Fibroblast of skin of left quadriceps (primary cell): Measurements from ENCODE around the gene ZNF609.
A peak's percentile ranks its signal among the peaks of the same experiment; 100 is the strongest.

Experiments used
- DNase-seq, 2 experiments: peaks; one replicate each; pipeline ENCODE4 v3.0.0-alpha.2; 2013; ENCODE audit warnings: low read depth in 2 of 2

Gene ZNF609

GRCh38 chr15:64460206-64460723, at the start of gene ZNF609:
Gene ZNF609 (plus strand): TSS chr15:64460578. CDS start chr15:64499420, 38,842 bp downstream.
- peak; percentile 91 to 92 for DNase-seq

- DNase-seq: no peak
These were observed 48.2 kb upstream of the ZNF609 start for GRCh38 chr15:64412216-64412615.

- no peak for DNase-seq
These were observed 37.7 kb upstream of the ZNF609 start for GRCh38 chr15:64422697-64423096.

GRCh38 chr15:64423970-64424369, 36.4 kb upstream of the ZNF609 start:
- DNase-seq: no peak

- no peak for DNase-seq
These were observed 35.2 kb upstream of the ZNF609 start for GRCh38 chr15:64425221-64425620.

GRCh38 chr15:64426845-64427465, 33.4 kb upstream of the ZNF609 start:
- peak; percentile 33 to 38 for DNase-seq

- DNase-seq: no peak
These were observed 30.9 kb upstream of the ZNF609 start for GRCh38 chr15:64429448-64429847.

GRCh38 chr15:64430000-64430735, 30.2 kb upstream of the ZNF609 start:
- peak; percentile 90 to 92 for DNase-seq

- no peak for DNase-seq
These were observed 22.4 kb upstream of the ZNF609 start for GRCh38 chr15:64437982-64438381.

GRCh38 chr15:64438653-64439447, 21.5 kb upstream of the ZNF609 start:
- DNase-seq: no peak

- no peak for DNase-seq
These were observed 18.5 kb upstream of the ZNF609 start for GRCh38 chr15:64441852-64442251.

GRCh38 chr15:64443016-64443415, 17.4 kb upstream of the ZNF609 start:
- no peak for DNase-seq

- DNase-seq: peak; percentile 77 to 80
These were observed 16.4 kb upstream of the ZNF609 start for GRCh38 chr15:64443747-64444621.

- DNase-seq: no peak
These were observed 15.5 kb upstream of the ZNF609 start for GRCh38 chr15:64444836-64445235.

GRCh38 chr15:64447536-64448315, 12.7 kb upstream of the ZNF609 start:
- no peak for DNase-seq

- DNase-seq: no peak
These were observed 7.2 kb upstream of the ZNF609 start for GRCh38 chr15:64452988-64453688.

GRCh38 chr15:64453689-64454037, 6.7 kb upstream of the ZNF609 start:
- no peak for DNase-seq

GRCh38 chr15:64454282-64454681, 6.1 kb upstream of the ZNF609 start:
- DNase-seq: no peak

- no peak for DNase-seq
These were observed 4.4 kb upstream of the ZNF609 start for GRCh38 chr15:64455961-64456371.

GRCh38 chr15:64456634-64457108, 3.7 kb upstream of the ZNF609 start:
- DNase-seq: no peak
